ENCODE measurements around the gene TOMM22. TPM values are rescaled to one million over a fixed set of nuclear protein-coding genes. Genes with fewer than 3 reads are reported as not detected.

Gene TOMM22
- total RNA-seq, 2 experiments from 2014 or later, result 51.8 to 114 TPM

DNA sequence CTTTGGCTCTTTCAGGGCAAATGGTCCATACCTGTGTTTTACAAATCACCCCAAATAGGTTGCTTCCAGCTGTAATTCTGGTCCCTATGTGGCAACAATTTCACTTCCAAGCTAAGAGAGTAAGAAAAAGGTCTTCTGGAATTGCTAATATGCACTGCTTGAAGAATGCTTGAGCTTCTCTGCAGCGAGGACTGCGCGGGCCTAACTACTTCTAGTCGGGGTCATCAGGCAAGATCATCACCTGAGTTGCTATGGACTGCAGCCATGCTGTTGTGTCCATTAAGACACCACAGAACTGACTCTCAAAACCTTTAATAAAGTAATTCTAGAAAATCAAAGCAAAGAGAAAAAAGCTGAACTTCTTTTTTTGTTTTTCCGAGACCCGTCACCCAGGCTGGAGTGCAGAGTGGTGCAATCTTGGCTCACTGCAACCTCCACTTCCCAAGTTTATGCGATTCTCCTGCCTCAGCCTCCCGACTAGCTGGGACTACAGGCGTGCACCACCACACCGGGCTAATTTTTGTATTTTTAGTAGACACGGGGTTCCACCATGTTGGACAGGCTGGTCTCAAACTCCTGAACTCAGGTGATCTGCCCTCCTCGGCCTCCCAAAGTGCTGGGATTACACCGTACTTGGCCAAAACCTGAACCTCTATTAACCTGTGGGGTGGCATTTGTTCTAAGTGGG lies 16.8 kb downstream of the TOMM22 start:
- no peak for DNase-seq (ENCODE audit: low spot score)
- H3K9me2 ChIP-seq (ENCODE audit: insufficient read depth, low read length), result no peaks in the 10 kb centered on the region
- ChIA-PET POLR2A (interaction anchor here (0.5 to 4.7 kb wide), 5 partner anchors 9 to 493 kb away, joined by 3 to 18 read pairs (median 4); partner anchors contain the start of gene TOMM22), CTCF (ENCODE audit: unreplicated experiment) (interaction anchor here (1.4 kb wide), 1 partner anchor 17 kb away, joined by 6 read pairs; the partner anchor contains the start of gene TOMM22)
- peaks cover 37% of the 10 kb centered on the region for H3K79me2 ChIP-seq (ENCODE audit: insufficient read depth, low read depth, low read length)
- intact Hi-C loops (cut with micrococcal nuclease; ENCODE audit: unreplicated experiment), result no loop called here
- no peaks in the 10 kb centered on the region for H3K9me3 ChIP-seq (ENCODE audit: low read length)
- H3K4me2 ChIP-seq (ENCODE audit: low read length), result peak overlapping the region; percentile 95
- peaks cover 8% of the 10 kb centered on the region; the same call in 1 of the 2 replicates for H4K20me1 ChIP-seq (ENCODE audit: insufficient read depth, low read length)
- no TSS peak for BruUV-seq (replicated peaks)
- H2AFZ ChIP-seq (ENCODE audit: low read length), result no peak overlapping the region
- peak overlapping the region; percentile 91 for H3K4me3 ChIP-seq (ENCODE audit: low read depth, low read length, poor library complexity, severe bottlenecking)
- peaks cover 52% of the 10 kb centered on the region for H3K36me3 ChIP-seq (ENCODE audit: insufficient read depth, low read length)
- no peak overlapping the region for H3K27ac ChIP-seq (ENCODE audit: low read depth, low read length, poor library complexity, severe bottlenecking)
- TF ChIP-seq CTCF (conservative IDR thresholded peaks at IDR 0.05; ENCODE audit: low read length), result no peak
- TF ChIP-seq EZH2phosphoT487 (IDR thresholded peaks at IDR 0.05; ENCODE audit: borderline replicate concordance, low read depth, low read length), result no peak
- peaks cover 56% of the 10 kb centered on the region for H3K4me1 ChIP-seq (ENCODE audit: insufficient read depth, low read length, poor library complexity, severe bottlenecking)

DNA sequence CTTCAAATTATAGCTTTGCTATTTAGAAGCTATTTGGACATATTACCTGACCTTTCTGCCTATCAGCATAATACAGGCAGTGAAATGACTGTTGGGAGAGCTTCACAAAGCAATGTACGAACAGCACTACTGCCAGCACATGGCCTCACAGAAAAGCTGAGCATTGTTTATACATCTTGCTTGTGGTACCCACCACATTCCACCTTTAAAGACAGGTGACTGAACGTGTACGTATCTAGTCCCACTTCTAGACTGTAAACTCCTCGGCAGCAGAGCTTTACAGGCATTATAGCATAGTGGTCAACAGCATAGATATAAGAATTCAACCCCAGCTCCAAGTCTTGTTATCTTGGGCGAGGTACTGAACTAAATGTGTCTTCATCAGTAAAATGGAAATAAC lies 17.4 kb downstream of the TOMM22 start:
- Histone ChIP-seq H3K27ac (ENCODE audit: low read depth, low read length, poor library complexity, severe bottlenecking) (no peak overlapping the region), H2AFZ (ENCODE audit: low read length) (no peak overlapping the region), H4K20me1 (ENCODE audit: insufficient read depth, low read length) (peaks cover 8% of the 10 kb centered on the region; the same call in 1 of the 2 replicates), H3K36me3 (ENCODE audit: insufficient read depth, low read length) (peaks cover 46% of the 10 kb centered on the region), H3K9me2 (ENCODE audit: insufficient read depth, low read length) (no peaks in the 10 kb centered on the region), H3K9me3 (ENCODE audit: low read length) (no peaks in the 10 kb centered on the region), H3K4me2 (ENCODE audit: low read length) (peak overlapping the region; percentile 95), H3K4me1 (ENCODE audit: insufficient read depth, low read length, poor library complexity, severe bottlenecking) (peaks cover 61% of the 10 kb centered on the region), H3K79me2 (ENCODE audit: insufficient read depth, low read depth, low read length) (peaks cover 37% of the 10 kb centered on the region), H3K4me3 (ENCODE audit: low read depth, low read length, poor library complexity, severe bottlenecking) (peak overlapping the region; percentile 91)
- ChIA-PET CTCF (ENCODE audit: unreplicated experiment) (interaction anchor here (1.4 kb wide), 1 partner anchor 17 kb away, joined by 6 read pairs; the partner anchor contains the start of gene TOMM22), POLR2A (interaction anchor here (1.0 to 4.7 kb wide), 4 partner anchors 9 to 193 kb away, joined by 3 to 18 read pairs (median 4); partner anchors contain the start of gene TOMM22)
- intact Hi-C loops (cut with micrococcal nuclease; ENCODE audit: unreplicated experiment), result no loop called here
- no peak for TF ChIP-seq CTCF (conservative IDR thresholded peaks at IDR 0.05; ENCODE audit: low read length)
- TF ChIP-seq EZH2phosphoT487 (IDR thresholded peaks at IDR 0.05; ENCODE audit: borderline replicate concordance, low read depth, low read length), result no peak
- no TSS peak for BruUV-seq (replicated peaks)
- peak; percentile 15 for DNase-seq (ENCODE audit: low spot score)
